ENCODE measurements around the gene FAM186B.

Gene FAM186B

DNA sequence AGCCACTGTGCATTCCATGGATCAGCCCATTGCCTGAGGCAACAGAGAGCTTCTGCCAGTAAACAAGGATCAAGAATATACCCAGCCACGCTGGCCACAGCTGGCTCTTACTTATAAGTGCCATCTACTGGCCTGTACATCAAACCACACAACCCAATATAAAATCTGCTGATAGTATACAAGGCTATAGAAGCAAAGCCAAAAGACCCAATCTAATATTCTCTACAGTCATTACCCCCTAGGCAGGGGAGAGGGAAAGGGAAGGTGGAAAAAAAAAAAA is 4.4 kb upstream of the FAM186B start:
- DNase-seq (ENCODE audit: low read depth in 3 of 3) = no peak

- DNase-seq (ENCODE audit: low read depth in 3 of 3) = no peak
Measured at GRCh38 chr12:49609059-49609874, 3.8 kb upstream of the FAM186B start.

DNA sequence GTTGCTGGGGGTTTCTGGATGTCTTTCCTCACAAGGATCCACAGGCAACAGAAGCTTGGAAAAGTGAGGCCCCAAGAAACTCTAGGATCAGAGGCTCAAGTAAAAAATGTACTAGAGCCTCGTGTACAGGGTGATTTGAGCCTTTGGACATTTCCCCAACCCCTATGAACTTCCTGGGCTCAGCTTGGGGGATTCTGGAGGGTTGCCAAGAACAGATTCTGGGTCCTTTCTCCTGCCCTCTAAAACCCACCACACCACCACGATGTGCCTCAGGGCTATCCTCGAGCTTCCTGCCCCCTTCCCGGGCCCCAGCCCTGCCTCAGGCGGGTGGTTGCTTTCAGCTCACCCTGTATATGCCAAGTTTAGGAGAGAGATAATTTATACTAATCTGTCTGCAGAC is 583 bp downstream of the FAM186B start:
- DNase-seq (ENCODE audit: low read depth in 3 of 3) = no peak

DNA sequence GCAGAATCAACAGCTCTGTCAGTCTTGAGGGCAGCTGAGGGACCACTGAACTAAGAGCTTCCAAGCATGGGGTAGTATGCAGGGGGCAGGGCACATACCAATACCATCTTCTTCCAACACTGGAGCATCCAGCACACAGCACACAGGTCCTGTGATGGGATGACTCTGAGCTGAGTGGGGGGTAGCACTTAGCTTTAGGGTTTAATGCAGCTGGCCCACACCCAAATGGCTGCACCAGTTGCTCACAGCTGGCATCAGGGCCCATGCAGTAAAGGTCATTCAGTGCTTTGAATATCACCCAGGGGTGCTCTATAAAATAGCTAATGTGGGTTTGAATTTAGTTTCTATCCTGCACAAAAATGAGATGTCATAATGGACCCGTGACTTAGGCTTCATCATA is 1.7 kb downstream of the FAM186B start:
- DNase-seq (ENCODE audit: low read depth in 3 of 3) = no peak

DNA sequence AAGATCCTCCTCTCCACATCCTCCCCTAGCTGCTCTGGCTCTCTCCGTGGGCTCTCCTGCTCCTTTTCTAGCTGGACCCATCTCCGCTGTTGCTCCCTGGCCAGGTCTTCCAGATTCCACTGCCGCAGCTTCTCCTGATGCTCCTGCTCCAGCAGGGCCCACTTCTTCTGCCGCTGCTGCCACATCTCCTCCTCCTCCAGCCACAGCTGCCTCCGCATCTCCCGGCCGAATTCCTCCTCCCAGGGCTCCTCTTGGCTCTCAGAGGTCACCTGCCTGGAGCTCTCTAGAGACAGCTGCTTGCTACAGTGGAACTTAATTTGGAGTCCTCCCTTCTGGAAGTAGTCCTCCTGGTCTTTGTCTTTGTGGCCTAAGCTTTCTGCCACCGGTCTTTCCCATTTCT is 5.5 kb downstream of the FAM186B start:
- DNase-seq (ENCODE audit: low read depth in 3 of 3) = no peak

DNA sequence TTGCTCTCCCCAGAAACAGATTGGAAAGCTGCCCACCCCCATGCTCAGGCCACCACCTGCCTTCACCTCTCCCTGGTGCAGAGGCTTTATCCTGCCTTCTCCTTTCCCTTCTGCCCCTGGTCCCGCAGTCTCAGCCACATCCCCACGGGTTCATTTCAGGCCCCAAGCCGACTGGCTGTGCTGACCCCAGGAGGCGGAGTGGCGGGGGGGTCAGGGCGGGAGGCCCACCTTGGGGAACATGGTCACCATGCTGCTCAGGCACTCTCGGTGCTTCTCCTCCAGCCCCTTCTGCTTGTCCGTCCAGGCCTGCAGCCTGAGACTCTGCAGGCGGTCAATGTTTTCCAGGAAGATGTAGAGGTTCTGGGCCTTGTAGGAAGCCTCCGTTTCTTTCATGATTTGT is 6.9 kb downstream of the FAM186B start:
- no peak for DNase-seq (ENCODE audit: low read depth in 3 of 3)

- no peak for DNase-seq (ENCODE audit: low read depth in 3 of 3)
Measured at GRCh38 chr12:49588721-49589516, 16.5 kb downstream of the FAM186B start.

DNA sequence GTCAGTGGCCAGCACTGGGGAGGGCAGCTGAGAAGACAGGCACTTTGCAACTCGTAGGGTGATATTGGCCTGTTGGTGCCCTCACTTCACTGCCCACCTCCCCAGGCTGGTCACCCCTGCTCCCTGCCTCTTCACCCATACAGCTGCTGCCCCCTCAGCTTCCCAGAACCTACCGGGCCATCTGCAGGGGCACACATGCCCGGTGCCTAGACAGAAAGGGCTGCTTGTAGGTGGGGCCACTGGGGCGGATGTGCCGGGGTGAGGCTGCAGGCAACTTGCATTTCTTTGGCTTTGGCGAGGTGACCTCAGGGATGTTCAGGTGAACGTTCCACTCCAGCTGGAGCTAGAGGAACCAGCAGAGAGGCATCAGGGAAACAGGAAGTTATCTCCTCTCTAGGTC is 17.2 kb downstream of the FAM186B start:
- DNase-seq (ENCODE audit: low read depth in 3 of 3) = no peak

DNA sequence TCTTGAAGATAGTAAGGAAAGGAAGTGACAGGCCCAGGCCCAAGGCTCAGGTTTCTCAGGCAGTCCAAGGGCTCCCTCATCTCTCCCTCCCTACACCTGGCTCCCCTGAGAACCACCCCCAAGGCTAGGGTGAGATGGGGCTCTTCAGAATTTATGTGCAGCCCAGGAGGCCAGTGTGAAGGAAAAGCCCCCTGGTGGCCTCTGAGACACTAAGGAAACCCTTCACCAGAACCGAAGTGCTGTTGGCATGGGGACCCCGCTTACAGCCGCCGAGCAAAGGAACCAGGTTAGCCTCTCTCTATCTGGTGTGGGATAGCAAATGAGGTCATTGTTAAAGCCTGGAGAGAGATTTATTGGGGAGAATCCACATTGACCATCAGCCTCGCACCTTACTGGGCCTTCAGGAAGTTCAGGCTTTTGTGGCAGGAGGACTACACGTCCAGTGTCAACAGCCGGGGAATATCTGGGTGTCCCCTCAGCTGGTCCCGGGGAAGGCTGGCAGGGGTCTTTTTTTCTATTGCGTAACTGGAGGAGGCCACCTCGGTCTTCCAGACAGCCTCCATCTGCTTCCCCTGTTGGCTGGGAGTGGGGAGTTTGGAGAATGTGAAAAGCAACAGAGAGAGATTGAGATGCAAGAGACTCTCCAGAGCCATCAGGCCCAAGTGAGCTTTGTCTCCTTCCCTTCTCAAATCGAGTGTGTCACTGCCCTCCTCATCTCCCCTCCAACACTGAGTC is 18.1 kb downstream of the FAM186B start:
- DNase-seq (ENCODE audit: low read depth in 3 of 3) = no peak

- no peak for DNase-seq (ENCODE audit: low read depth in 3 of 3)
Measured at GRCh38 chr12:49585477-49586459, 19.7 kb downstream of the FAM186B start.

DNA sequence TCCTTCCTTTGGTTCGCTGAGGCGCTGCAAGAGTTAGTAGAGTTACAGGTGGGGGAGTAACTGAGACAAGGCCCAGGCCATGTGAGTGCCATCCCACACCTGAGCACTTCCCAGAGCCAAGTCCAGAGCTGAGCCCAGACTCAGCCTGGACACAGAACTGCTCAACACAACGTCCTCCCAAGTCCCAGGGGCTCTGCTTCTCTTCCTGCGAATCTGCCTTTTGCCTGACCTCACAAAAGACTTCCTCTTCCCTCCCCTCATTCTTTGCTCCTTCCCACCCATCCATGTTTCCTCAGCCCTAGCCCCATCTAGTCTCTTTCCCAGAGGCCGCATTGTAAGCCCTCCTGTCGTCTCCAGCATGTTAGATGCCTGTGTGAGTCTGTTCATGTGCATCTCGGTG is 20.8 kb downstream of the FAM186B start:
- no peak for DNase-seq (ENCODE audit: low read depth in 3 of 3)

DNA sequence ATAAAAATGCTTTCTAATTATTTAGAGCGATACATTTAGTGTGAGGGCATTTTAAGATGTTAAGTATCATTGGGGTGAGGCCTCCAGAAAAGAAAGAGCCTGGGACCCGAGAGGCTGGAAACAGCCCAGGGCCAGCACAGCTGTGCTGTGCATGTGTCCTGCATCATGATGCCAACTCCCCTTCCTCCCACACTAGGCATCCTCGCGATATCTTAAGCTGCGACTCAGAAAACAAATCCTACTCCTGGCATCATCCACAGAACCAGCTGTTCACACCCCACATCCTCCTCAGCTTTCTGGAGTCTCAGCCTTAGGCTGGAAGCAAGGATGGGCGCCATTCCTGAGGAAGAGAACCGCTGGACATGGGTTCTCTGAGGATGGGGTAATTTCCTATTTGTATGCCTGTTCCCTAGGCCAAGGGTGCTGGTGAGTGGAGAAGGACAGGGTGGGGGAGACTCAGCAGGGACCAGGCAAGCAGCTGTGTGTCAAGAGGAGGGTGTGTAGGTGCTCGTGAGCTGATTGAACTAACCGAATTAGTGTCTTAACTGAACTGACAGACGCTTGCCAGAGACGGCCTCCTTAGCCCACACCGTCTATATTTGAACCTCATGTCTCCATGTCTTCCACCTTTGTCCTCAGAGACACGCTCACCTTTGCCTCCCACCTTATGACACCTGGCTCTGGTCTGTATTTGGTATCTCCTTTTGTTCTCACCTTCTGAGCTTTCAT is 21.9 kb downstream of the FAM186B start:
- DNase-seq (ENCODE audit: low read depth in 3 of 3) = no peak

DNA sequence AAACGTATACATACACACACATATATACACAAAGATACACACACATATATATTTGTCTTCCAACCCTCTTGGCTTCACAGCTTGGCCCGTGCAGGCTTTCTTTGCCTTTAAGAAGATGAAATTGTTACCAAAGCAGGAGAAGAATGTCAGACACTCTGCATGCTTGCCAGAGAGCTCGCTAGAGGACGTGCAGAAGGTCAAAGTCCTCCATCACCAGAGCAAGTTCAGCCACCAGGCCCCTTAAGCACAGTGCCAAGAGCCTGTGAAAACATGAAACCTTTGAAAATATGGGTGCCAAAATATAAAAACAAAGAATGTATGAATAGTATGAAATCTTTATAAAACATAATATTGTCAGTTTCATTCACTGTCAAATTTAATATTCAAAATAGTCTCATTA is 22.6 kb downstream of the FAM186B start:
- DNase-seq (ENCODE audit: low read depth in 3 of 3) = no peak

DNA sequence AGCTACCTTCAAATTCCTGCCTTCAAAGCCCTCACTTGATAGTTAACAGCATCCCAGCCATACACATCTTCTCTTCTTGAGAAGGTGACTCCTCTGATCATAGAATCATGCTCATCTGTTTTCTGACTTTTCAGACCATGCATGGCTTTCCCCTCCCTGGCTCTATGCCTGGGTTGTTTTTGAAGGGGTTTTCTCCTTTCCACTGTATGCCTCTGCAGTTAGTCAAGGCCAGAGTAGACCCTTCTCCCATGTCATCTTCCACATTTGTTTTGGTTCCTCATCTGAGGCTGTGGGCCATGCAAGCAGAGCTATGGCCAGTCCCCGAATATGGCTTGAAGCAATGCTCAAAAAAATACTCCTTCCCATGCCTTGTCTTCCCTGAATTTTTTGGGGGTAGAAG is 23.2 kb downstream of the FAM186B start:
- DNase-seq (ENCODE audit: low read depth in 3 of 3) = no peak

GRCh38 chr12:49580572-49581535 is 24.6 kb downstream of the FAM186B start:
- peak in 2 of 3 experiments; percentile 19 to 46 for DNase-seq (ENCODE audit: low read depth in 3 of 3)

- DNase-seq (ENCODE audit: low read depth in 3 of 3) = no peak
Measured at GRCh38 chr12:49578471-49579112, 26.8 kb downstream of the FAM186B start.

DNA sequence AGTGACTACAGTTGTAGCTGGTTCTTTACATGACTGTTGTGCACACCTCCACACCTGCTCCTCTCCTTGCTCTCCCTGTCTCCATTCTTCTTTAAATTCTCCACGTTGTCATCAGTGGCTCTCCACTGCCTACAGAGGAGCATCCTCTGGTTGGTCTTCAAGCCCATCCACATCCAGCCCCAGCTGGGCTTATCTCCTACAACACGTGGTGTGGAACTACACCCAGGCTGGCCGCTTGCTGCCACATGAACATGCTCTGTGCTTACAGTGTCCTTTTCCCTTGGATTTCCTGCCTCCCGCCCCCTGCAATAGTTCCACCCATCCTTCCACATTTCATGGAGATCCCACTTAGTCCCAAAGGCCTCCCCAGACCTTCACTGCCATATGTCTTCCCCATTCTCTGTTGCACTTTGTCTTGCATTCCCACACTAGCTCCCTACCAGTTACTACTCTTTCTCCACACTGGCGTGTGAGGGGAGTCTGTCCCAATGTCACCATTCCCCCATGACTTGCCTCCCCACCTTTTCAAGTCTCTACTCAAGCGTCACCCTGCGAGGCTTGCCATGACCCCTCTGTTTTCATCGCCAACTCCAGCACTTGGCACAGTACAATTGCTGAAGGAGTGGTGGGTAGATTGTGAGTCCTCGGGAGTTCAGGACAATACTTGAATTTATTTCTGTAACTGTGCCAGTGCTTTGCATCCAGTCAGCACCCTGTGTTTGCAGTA is 27.7 kb downstream of the FAM186B start:
- no peak for DNase-seq (ENCODE audit: low read depth in 3 of 3)

GRCh38 chr12:49568442-49569162 is 36.8 kb downstream of the FAM186B start:
- no peak for DNase-seq (ENCODE audit: low read depth in 3 of 3)

All from stimulated activated CD4-positive, alpha-beta T cell treated with anti-CD3 and anti-CD28 coated beads, TNF-alpha, amount 100 ng/mL, for 24 hours (primary cell).